Testis (tissue), 3 donors: ENCODE results near the gene RASSF8. TPM values are rescaled to one million over a fixed set of nuclear protein-coding genes. Genes with fewer than 3 reads are reported as not detected.

Source experiments
- DNase-seq: peaks from one replicate; pipeline ENCODE4 v3.0.0-alpha.2; 2019
- H3K27ac ChIP-seq, 2 donors: fragments of 200-600 bp; sonication (generic); one replicate each; pipeline ENCODE4 v1.5.1; 2019
- H3K27me3 ChIP-seq: fragments of 200-600 bp; sonication (generic); one replicate; pipeline ENCODE4 v1.5.1; 2019
- H3K36me3 ChIP-seq: fragments of 200-600 bp; sonication (generic); one replicate; pipeline ENCODE4 v1.5.1; 2017; ENCODE audit warnings: low read depth; ENCODE audit errors: missing control alignments
- H3K4me1 ChIP-seq: fragments of 200-600 bp; sonication (generic); one replicate; pipeline ENCODE4 v1.5.1; 2019
- H3K4me3 ChIP-seq, 2 donors: fragments of 200-600 bp; sonication (generic); one replicate each; pipeline ENCODE4 v1.5.1; 2017 to 2019
- H3K9me3 ChIP-seq: fragments of 200-600 bp; sonication (generic); one replicate; pipeline ENCODE4 v1.5.1; 2017
- CTCF ChIP-seq, 3 experiments: fragments of 450-650 bp in 2 of 3; fragments of 200-600 bp in 1 of 3; sonication (generic) in 1 of 3; IDR thresholded peaks; one replicate each; pipeline ENCODE4 v1.5.1; 2016 to 2019; ENCODE audit warnings: antibody characterized with exemption in 3 of 3, mild to moderate bottlenecking in 2 of 3, moderate library complexity in 1 of 3
- POLR2A ChIP-seq: fragments of 450-650 bp; IDR thresholded peaks from one replicate; pipeline ENCODE4 v1.6.1; 2017; ENCODE audit warnings: antibody characterized with exemption, mild to moderate bottlenecking, moderate library complexity
- WGBS, 2 donors: methylation state at CpG; one replicate each; pipeline ENCODE4 v1.1.5; 2018; 5-methylcytosine and 5-hydroxymethylcytosine counted together
- intact Hi-C: fragments of 100-400 bp; cut with DNase I; formaldehyde crosslinking; loops from one replicate; pipeline ENCODE4 v1.15.1; 2023; ENCODE audit warnings: low total_unique reads
- polyA plus RNA-seq: library from polyadenylated mRNA; stranded (reverse); fragments of 350-450 nt; fragmentation: Illumina TruSeq; extraction: RNeasy Lipid Tissue Mini Kit (QIAGEN cat#74804); gene quantifications from one replicate; pipeline ENCODE4 v1.2.3, GENCODE V29; 2014; ENCODE audit warnings: low read depth, low replicate concordance; ENCODE audit not compliant: insufficient read depth
- total RNA-seq, 2 donors: library from RNA; depleted of rRNA; stranded (reverse); fragments of >200 nt; gene quantifications; one replicate each; pipeline ENCODE4 v1.2.3, GENCODE V29; 2016

RASSF8 gene
- total and polyA plus RNA-seq, 3 donors from 2014 or later = 71.7 to 93.5 (median 90.0) TPM

- WGBS, 2 donors = 95 to 97% methylated on average over 2 of the region's 2 CpGs
- H3K27me3 ChIP-seq = no peaks in the 10 kb centered on the region
- no peaks in the 10 kb centered on the region for H3K36me3 ChIP-seq
- no peaks in the 10 kb centered on the region for H3K9me3 ChIP-seq
- intact Hi-C loops = no loop called here
- DNase-seq = no peak
- H3K27ac ChIP-seq = no peak overlapping the region
- no peaks in the 10 kb centered on the region for H3K4me1 ChIP-seq
- H3K4me3 ChIP-seq = no peak overlapping the region
- TF ChIP-seq CTCF (IDR thresholded peaks at IDR 0.05) = no peak
- TF ChIP-seq POLR2A = no peak
These were observed 26.3 kb downstream of the RASSF8 start for GRCh38 chr12:25984759-25985158.

- WGBS, 2 donors = 81 to 84% methylated on average over 8 of the region's 8 CpGs
- Histone ChIP-seq H3K27ac (no peak overlapping the region), H3K9me3 (no peaks in the 10 kb centered on the region), H3K4me1 (no peaks in the 10 kb centered on the region), H3K27me3 (no peaks in the 10 kb centered on the region), H3K36me3 (no peaks in the 10 kb centered on the region), H3K4me3 (no peak overlapping the region)
- intact Hi-C loops = no loop called here
- no peak for DNase-seq
- no peak for TF ChIP-seq CTCF (IDR thresholded peaks at IDR 0.05)
- TF ChIP-seq POLR2A = no peak
These were observed 27.1 kb downstream of the RASSF8 start for GRCh38 chr12:25985316-25986175.

- Histone ChIP-seq H3K9me3 (no peaks in the 10 kb centered on the region), H3K4me3 (no peak overlapping the region), H3K27me3 (no peaks in the 10 kb centered on the region), H3K4me1 (no peaks in the 10 kb centered on the region), H3K27ac (no peak overlapping the region), H3K36me3 (no peaks in the 10 kb centered on the region)
- intact Hi-C loops = no loop called here
- DNase-seq = no peak
- TF ChIP-seq POLR2A (no peak), CTCF (IDR thresholded peaks at IDR 0.05) (no peak)
These were observed 27.7 kb downstream of the RASSF8 start for GRCh38 chr12:25986180-25986579.

- no peak for DNase-seq
- no peaks in the 10 kb centered on the region for H3K4me1 ChIP-seq
- H3K36me3 ChIP-seq = no peaks in the 10 kb centered on the region
- H3K9me3 ChIP-seq = no peaks in the 10 kb centered on the region
- no peak overlapping the region for H3K4me3 ChIP-seq
- no peaks in the 10 kb centered on the region for H3K27me3 ChIP-seq
- 65 to 72% methylated on average over 2 of the region's 2 CpGs for WGBS, 2 donors
- intact Hi-C loops = no loop called here
- no peak for TF ChIP-seq POLR2A
- TF ChIP-seq CTCF (IDR thresholded peaks at IDR 0.05) = no peak
- no peak overlapping the region for H3K27ac ChIP-seq
These were observed 30.0 kb downstream of the RASSF8 start for GRCh38 chr12:25988505-25988904.

GRCh38 chr12:25990495-25990894 is 32.0 kb downstream of the RASSF8 start:
- Histone ChIP-seq H3K4me1 (no peaks in the 10 kb centered on the region), H3K9me3 (no peaks in the 10 kb centered on the region), H3K36me3 (no peaks in the 10 kb centered on the region), H3K27ac (no peak overlapping the region), H3K4me3 (no peak overlapping the region), H3K27me3 (no peaks in the 10 kb centered on the region)
- no peak for TF ChIP-seq POLR2A
- TF ChIP-seq CTCF (IDR thresholded peaks at IDR 0.05) = no peak
- WGBS, 2 donors = 89 to 94% methylated on average over 2 of the region's 2 CpGs
- intact Hi-C loops = no loop called here
- no peak for DNase-seq
